ENCODE measurements around the gene LRRC49.

The LRRC49 gene

GRCh38 chr15:71080166-71080565 is 187.5 kb downstream of the LRRC49 start:
- no peak for TF ChIP-seq CTCF (IDR thresholded peaks at IDR 0.05; ENCODE audit: low read depth, low read length)
- Histone ChIP-seq H3K27me3 (no peaks in the 10 kb centered on the region), H3K4me1 (no peaks in the 10 kb centered on the region), H3K4me3 (ENCODE audit: low read depth, low read length) (no peak overlapping the region), H3K9me3 (no peaks in the 10 kb centered on the region), H3K36me3 (no peaks in the 10 kb centered on the region)
- DNase-seq = no peak

GRCh38 chr15:71080705-71081104 is 188.1 kb downstream of the LRRC49 start:
- no peak overlapping the region for H3K4me3 ChIP-seq (ENCODE audit: low read depth, low read length)
- DNase-seq = no peak
- H3K9me3 ChIP-seq = no peaks in the 10 kb centered on the region
- no peaks in the 10 kb centered on the region for H3K27me3 ChIP-seq
- no peak for TF ChIP-seq CTCF (IDR thresholded peaks at IDR 0.05; ENCODE audit: low read depth, low read length)
- H3K36me3 ChIP-seq = no peaks in the 10 kb centered on the region
- no peaks in the 10 kb centered on the region for H3K4me1 ChIP-seq

GRCh38 chr15:71082803-71083202 is 190.2 kb downstream of the LRRC49 start:
- no peak for TF ChIP-seq CTCF (IDR thresholded peaks at IDR 0.05; ENCODE audit: low read depth, low read length)
- Histone ChIP-seq H3K4me3 (ENCODE audit: low read depth, low read length) (no peak overlapping the region), H3K36me3 (no peaks in the 10 kb centered on the region), H3K27me3 (peaks cover 7% of the 10 kb centered on the region; the same call in 1 of the 2 replicates), H3K4me1 (no peaks in the 10 kb centered on the region), H3K9me3 (no peaks in the 10 kb centered on the region)
- DNase-seq = no peak

GRCh38 chr15:71083349-71083748 is 190.7 kb downstream of the LRRC49 start:
- TF ChIP-seq CTCF (IDR thresholded peaks at IDR 0.05; ENCODE audit: low read depth, low read length) = no peak
- no peaks in the 10 kb centered on the region for H3K9me3 ChIP-seq
- H3K27me3 ChIP-seq = peaks cover 8% of the 10 kb centered on the region; the same call in 1 of the 2 replicates
- no peaks in the 10 kb centered on the region for H3K4me1 ChIP-seq
- no peak overlapping the region for H3K4me3 ChIP-seq (ENCODE audit: low read depth, low read length)
- no peaks in the 10 kb centered on the region for H3K36me3 ChIP-seq
- DNase-seq = no peak

GRCh38 chr15:71084264-71084663 is 191.6 kb downstream of the LRRC49 start:
- no peak for DNase-seq

GRCh38 chr15:71085809-71086208 is 193.2 kb downstream of the LRRC49 start:
- H3K4me3 ChIP-seq (ENCODE audit: low read depth, low read length) = no peak overlapping the region
- no peaks in the 10 kb centered on the region for H3K4me1 ChIP-seq
- H3K27me3 ChIP-seq = peaks cover 13% of the 10 kb centered on the region; the same call in 1 of the 2 replicates
- DNase-seq = no peak
- H3K9me3 ChIP-seq = no peaks in the 10 kb centered on the region
- H3K36me3 ChIP-seq = no peaks in the 10 kb centered on the region
- no peak for TF ChIP-seq CTCF (IDR thresholded peaks at IDR 0.05; ENCODE audit: low read depth, low read length)

More at GRCh38 chr15:71084264-71084663, 191.6 kb downstream of the LRRC49 start:
- Histone ChIP-seq H3K9me3 (no peaks in the 10 kb centered on the region), H3K27me3 (peaks cover 8% of the 10 kb centered on the region; the same call in 1 of the 2 replicates), H3K36me3 (no peaks in the 10 kb centered on the region), H3K4me3 (ENCODE audit: low read depth, low read length) (no peak overlapping the region), H3K4me1 (no peaks in the 10 kb centered on the region)
- TF ChIP-seq CTCF (IDR thresholded peaks at IDR 0.05; ENCODE audit: low read depth, low read length) = no peak
